Measurements from ENCODE around the gene TRIM14. TPM values are rescaled to one million over a fixed set of nuclear protein-coding genes. Genes with fewer than 3 reads are reported as not detected.

TRIM14 gene
- total and polyA plus RNA-seq, 4 experiments from 2014 or later = 41.4 to 86.2 (median 85.4) TPM

GRCh38 chr9:98149422-98149821 lies 30.4 kb upstream of the TRIM14 start:
- H3K27me3 ChIP-seq (ENCODE audit: insufficient read depth, low read length) = no peaks in the 10 kb centered on the region
- H3K27ac ChIP-seq (ENCODE audit: low read depth, low read length) = no peak overlapping the region
- ChIA-PET CTCF (ENCODE audit: partially characterized antibody) (interaction anchor here (0.8 kb wide), 1 partner anchor 31 kb away, joined by 3 read pairs; no protein-coding TSS in a partner anchor), POLR2A (ENCODE audit: partially characterized antibody) (no interaction called here)
- intact Hi-C loops (cut with micrococcal nuclease) = no loop called here
- H3K27me3 Mint-ChIP-seq = no peaks in the 10 kb centered on the region
- H3K9me3 Mint-ChIP-seq = no peaks in the 10 kb centered on the region
- H3K36me3 ChIP-seq (ENCODE audit: insufficient read depth, low read length) = peaks cover 3% of the 10 kb centered on the region
- H3K4me1 Mint-ChIP-seq = peaks cover 7 to 22% (median 14%) of the 10 kb centered on the region in 4 donors
- no peaks in the 10 kb centered on the region for H3K4me1 ChIP-seq (ENCODE audit: insufficient read depth, low read length)
- H3K4me3 Mint-ChIP-seq = no peak overlapping the region
- DNase-seq = no peak
- H3K4me3 ChIP-seq (ENCODE audit: low read length in 2 of 2) = no peak overlapping the region
- peak overlapping the region in 3 of 7 donors; percentile 19 to 55 (median 42) for H3K27ac Mint-ChIP-seq
- H3K9me3 ChIP-seq (ENCODE audit: control insufficient read depth in 1 of 2, low read length in 2 of 2) = no peaks in the 10 kb centered on the region
- H3K36me3 Mint-ChIP-seq = peaks cover 20 to 29% of the 10 kb centered on the region in 2 donors

GRCh38 chr9:98148486-98148885 lies 29.5 kb upstream of the TRIM14 start:
- DNase-seq = no peak
- H3K4me3 ChIP-seq (ENCODE audit: low read length in 2 of 2) = no peak overlapping the region
- Mint-ChIP-seq H3K9me3 (no peaks in the 10 kb centered on the region), H3K4me3 (no peak overlapping the region), H3K27me3 (no peaks in the 10 kb centered on the region), H3K27ac (peak overlapping the region in 2 of 7 donors; percentile 12 to 63), H3K36me3 (peaks cover 19 to 28% of the 10 kb centered on the region in 2 donors), H3K4me1 (peaks cover 7 to 26% (median 14%) of the 10 kb centered on the region in 4 donors)
- H3K4me1 ChIP-seq (ENCODE audit: insufficient read depth, low read length) = no peaks in the 10 kb centered on the region
- POLR2A ChIA-PET (ENCODE audit: partially characterized antibody) = interaction anchor here (0.8 kb wide), 1 partner anchor 30 kb away, joined by 3 read pairs; the partner anchor contains the start of gene TRIM14
- H3K9me3 ChIP-seq (ENCODE audit: control insufficient read depth in 1 of 2, low read length in 2 of 2) = no peaks in the 10 kb centered on the region
- intact Hi-C loops (cut with micrococcal nuclease) = no loop called here
- no peaks in the 10 kb centered on the region for H3K27me3 ChIP-seq (ENCODE audit: insufficient read depth, low read length)
- H3K36me3 ChIP-seq (ENCODE audit: insufficient read depth, low read length) = peaks cover 3% of the 10 kb centered on the region
- no peak overlapping the region for H3K27ac ChIP-seq (ENCODE audit: low read depth, low read length)
- CTCF ChIA-PET (ENCODE audit: partially characterized antibody) = interaction anchor here (1.4 kb wide), 1 partner anchor 57 kb away, joined by 3 read pairs; no protein-coding TSS in a partner anchor

GRCh38 chr9:98147582-98147981 lies 28.6 kb upstream of the TRIM14 start:
- Mint-ChIP-seq H3K36me3 (peaks cover 18 to 26% of the 10 kb centered on the region in 2 donors), H3K4me1 (peaks cover 7 to 32% (median 14%) of the 10 kb centered on the region in 4 donors), H3K4me3 (no peak overlapping the region), H3K27ac (peak overlapping the region in 3 of 7 donors; percentile 56 to 78 (median 75)), H3K9me3 (no peaks in the 10 kb centered on the region), H3K27me3 (no peaks in the 10 kb centered on the region)
- no peaks in the 10 kb centered on the region for H3K9me3 ChIP-seq (ENCODE audit: control insufficient read depth in 1 of 2, low read length in 2 of 2)
- no peak overlapping the region for H3K27ac ChIP-seq (ENCODE audit: low read depth, low read length)
- DNase-seq = no peak
- POLR2A ChIA-PET (ENCODE audit: partially characterized antibody) = no interaction called here
- H3K27me3 ChIP-seq (ENCODE audit: insufficient read depth, low read length) = no peaks in the 10 kb centered on the region
- H3K36me3 ChIP-seq (ENCODE audit: insufficient read depth, low read length) = peaks cover 2% of the 10 kb centered on the region
- no peak overlapping the region for H3K4me3 ChIP-seq (ENCODE audit: low read length in 2 of 2)
- CTCF ChIA-PET (ENCODE audit: partially characterized antibody) = interaction anchor here (0.6 to 1.4 kb wide), 2 partner anchors 58 to 89 kb away, joined by 3 to 4 read pairs; no protein-coding TSS in a partner anchor
- intact Hi-C loops (cut with micrococcal nuclease) = no loop called here
- no peaks in the 10 kb centered on the region for H3K4me1 ChIP-seq (ENCODE audit: insufficient read depth, low read length)

GRCh38 chr9:98146101-98146991 lies 27.3 kb upstream of the TRIM14 start:
- no peaks in the 10 kb centered on the region for H3K27me3 ChIP-seq (ENCODE audit: insufficient read depth, low read length)
- Mint-ChIP-seq H3K9me3 (no peaks in the 10 kb centered on the region), H3K4me1 (peaks cover 7 to 32% (median 14%) of the 10 kb centered on the region in 4 donors), H3K27ac (peak overlapping the region in 3 of 7 donors; percentile 13 to 30 (median 30)), H3K36me3 (peaks cover 18 to 24% of the 10 kb centered on the region in 2 donors), H3K4me3 (no peak overlapping the region), H3K27me3 (no peaks in the 10 kb centered on the region)
- H3K4me1 ChIP-seq (ENCODE audit: insufficient read depth, low read length) = no peaks in the 10 kb centered on the region
- H3K9me3 ChIP-seq (ENCODE audit: control insufficient read depth in 1 of 2, low read length in 2 of 2) = no peaks in the 10 kb centered on the region
- no peak overlapping the region for H3K4me3 ChIP-seq (ENCODE audit: low read length in 2 of 2)
- intact Hi-C loops (cut with micrococcal nuclease) = no loop called here
- no peaks in the 10 kb centered on the region for H3K36me3 ChIP-seq (ENCODE audit: insufficient read depth, low read length)
- no peak for DNase-seq
- ChIA-PET CTCF (ENCODE audit: partially characterized antibody) (no interaction called here), POLR2A (ENCODE audit: partially characterized antibody) (no interaction called here)
- H3K27ac ChIP-seq (ENCODE audit: low read depth, low read length) = no peak overlapping the region

GRCh38 chr9:98144631-98145030 lies 25.6 kb upstream of the TRIM14 start:
- intact Hi-C loops (cut with micrococcal nuclease) = no loop called here
- Histone ChIP-seq H3K27me3 (ENCODE audit: insufficient read depth, low read length) (no peaks in the 10 kb centered on the region), H3K27ac (ENCODE audit: low read depth, low read length) (no peak overlapping the region), H3K36me3 (ENCODE audit: insufficient read depth, low read length) (no peaks in the 10 kb centered on the region), H3K9me3 (ENCODE audit: control insufficient read depth in 1 of 2, low read length in 2 of 2) (no peaks in the 10 kb centered on the region), H3K4me3 (ENCODE audit: low read length in 2 of 2) (no peak overlapping the region), H3K4me1 (ENCODE audit: insufficient read depth, low read length) (no peaks in the 10 kb centered on the region)
- H3K27me3 Mint-ChIP-seq = no peaks in the 10 kb centered on the region
- H3K9me3 Mint-ChIP-seq = no peaks in the 10 kb centered on the region
- ChIA-PET CTCF (ENCODE audit: partially characterized antibody) (no interaction called here), POLR2A (ENCODE audit: partially characterized antibody) (interaction anchor here (0.6 kb wide), 1 partner anchor 112 kb away, joined by 3 read pairs; no protein-coding TSS in a partner anchor)
- H3K27ac Mint-ChIP-seq = peak overlapping the region in 4 of 7 donors; percentile 3 to 75 (median 69)
- peaks cover 10 to 16% of the 10 kb centered on the region in 2 donors for H3K36me3 Mint-ChIP-seq
- H3K4me1 Mint-ChIP-seq = peaks cover 3 to 23% (median 6%) of the 10 kb centered on the region in 4 donors
- DNase-seq = no peak
- no peak overlapping the region for H3K4me3 Mint-ChIP-seq

GRCh38 chr9:98144076-98144475 lies 25.1 kb upstream of the TRIM14 start:
- CTCF ChIA-PET (ENCODE audit: partially characterized antibody) = interaction anchor here (1.2 kb wide), 1 partner anchor 70 kb away, joined by 3 read pairs; no protein-coding TSS in a partner anchor
- Histone ChIP-seq H3K4me3 (ENCODE audit: low read length in 2 of 2) (no peak overlapping the region), H3K36me3 (ENCODE audit: insufficient read depth, low read length) (no peaks in the 10 kb centered on the region)

GRCh38 chr9:98142925-98143481 lies 24.0 kb upstream of the TRIM14 start:
- DNase-seq = no peak
- Mint-ChIP-seq H3K27me3 (no peaks in the 10 kb centered on the region), H3K27ac (peak overlapping the region in 1 of 7 donors; percentile 49), H3K36me3 (peaks cover 6 to 13% of the 10 kb centered on the region in 2 donors), H3K4me1 (peaks cover 0 to 19% (median 4%) of the 10 kb centered on the region in 4 donors), H3K9me3 (no peaks in the 10 kb centered on the region), H3K4me3 (no peak overlapping the region)
- Histone ChIP-seq H3K27ac (ENCODE audit: low read depth, low read length) (no peak overlapping the region), H3K4me3 (ENCODE audit: low read length in 2 of 2) (no peak overlapping the region), H3K4me1 (ENCODE audit: insufficient read depth, low read length) (no peaks in the 10 kb centered on the region), H3K9me3 (ENCODE audit: control insufficient read depth in 1 of 2, low read length in 2 of 2) (no peaks in the 10 kb centered on the region), H3K27me3 (ENCODE audit: insufficient read depth, low read length) (no peaks in the 10 kb centered on the region), H3K36me3 (ENCODE audit: insufficient read depth, low read length) (peaks cover 3% of the 10 kb centered on the region)
- ChIA-PET CTCF (ENCODE audit: partially characterized antibody) (interaction anchor here (1.2 kb wide), 1 partner anchor 71 kb away, joined by 3 read pairs; no protein-coding TSS in a partner anchor), POLR2A (ENCODE audit: partially characterized antibody) (interaction anchor here (2.6 kb wide), 1 partner anchor 113 kb away, joined by 8 read pairs; the partner anchor contains the start of gene TBC1D2)
- intact Hi-C loops (cut with micrococcal nuclease) = no loop called here

More at GRCh38 chr9:98144076-98144475, 25.1 kb upstream of the TRIM14 start:
- Mint-ChIP-seq H3K9me3 (no peaks in the 10 kb centered on the region), H3K36me3 (peaks cover 6 to 16% of the 10 kb centered on the region in 2 donors), H3K27ac (peak overlapping the region in 4 of 7 donors; percentile 14 to 75 (median 69)), H3K4me1 (peaks cover 3 to 23% (median 6%) of the 10 kb centered on the region in 4 donors), H3K4me3 (no peak overlapping the region), H3K27me3 (no peaks in the 10 kb centered on the region)
- Histone ChIP-seq H3K4me1 (ENCODE audit: insufficient read depth, low read length) (no peaks in the 10 kb centered on the region), H3K27me3 (ENCODE audit: insufficient read depth, low read length) (no peaks in the 10 kb centered on the region), H3K9me3 (ENCODE audit: control insufficient read depth in 1 of 2, low read length in 2 of 2) (no peaks in the 10 kb centered on the region), H3K27ac (ENCODE audit: low read depth, low read length) (no peak overlapping the region)
- intact Hi-C loops (cut with micrococcal nuclease) = no loop called here
- POLR2A ChIA-PET (ENCODE audit: partially characterized antibody) = interaction anchor here (0.6 kb wide), 1 partner anchor 112 kb away, joined by 3 read pairs; no protein-coding TSS in a partner anchor
- no peak for DNase-seq

Data from CD4-positive, alpha-beta memory T cell (primary cell).